Erythroblast (primary cell): ENCODE measurements around the gene RIPOR2.
A peak's percentile ranks its signal among the peaks of the same experiment; 100 is the strongest.

Source experiments
- DNase-seq, 2 experiments: peaks; one replicate each; lab custom pipeline; 2025; lab: John Stamatoyannopoulos, UW
- GATA1 ChIP-seq: IDR thresholded peaks from 2 replicates; pipeline ENCODE4 v1.6.1; 2011; ENCODE audit warnings: low read depth, mild to moderate bottlenecking, control low read depth, low read length, moderate library complexity
- POLR2A ChIP-seq: IDR thresholded peaks from 2 replicates; pipeline ENCODE4 v1.6.1; 2011; ENCODE audit warnings: mild to moderate bottlenecking, low read length

The RIPOR2 gene

GRCh38 chr6:24856901-24857670 lies 78.7 kb downstream of the RIPOR2 start:
- TF ChIP-seq POLR2A, result no peak
- no peak for TF ChIP-seq GATA1
- DNase-seq, result no peak

GRCh38 chr6:24856246-24856599 lies 79.5 kb downstream of the RIPOR2 start:
- TF ChIP-seq GATA1 (no peak), POLR2A (no peak)
- DNase-seq, result no peak

GRCh38 chr6:24855395-24856245 lies 80.1 kb downstream of the RIPOR2 start:
- no peak for TF ChIP-seq GATA1
- TF ChIP-seq POLR2A, result no peak
- DNase-seq, result peak; percentile 70 to 75

- TF ChIP-seq POLR2A (no peak), GATA1 (no peak)
- DNase-seq, result no peak
These were observed 81.6 kb downstream of the RIPOR2 start for GRCh38 chr6:24854077-24854666.

- DNase-seq, result no peak
- no peak for TF ChIP-seq POLR2A
- no peak for TF ChIP-seq GATA1
These were observed 84.7 kb downstream of the RIPOR2 start for GRCh38 chr6:24851086-24851485.

GRCh38 chr6:24849713-24850112 lies 86.0 kb downstream of the RIPOR2 start:
- TF ChIP-seq GATA1 (no peak), POLR2A (no peak)

GRCh38 chr6:24848461-24848860 lies 87.3 kb downstream of the RIPOR2 start:
- TF ChIP-seq POLR2A (no peak), GATA1 (no peak)
- DNase-seq, result no peak

More at GRCh38 chr6:24849713-24850112, 86.0 kb downstream of the RIPOR2 start:
- DNase-seq, result no peak

GRCh38 chr6:24847402-24847801 lies 88.4 kb downstream of the RIPOR2 start:
- no peak for DNase-seq
- TF ChIP-seq GATA1 (no peak), POLR2A (no peak)

GRCh38 chr6:24845578-24845977 lies 90.2 kb downstream of the RIPOR2 start:
- TF ChIP-seq POLR2A (no peak), GATA1 (no peak)
- no peak for DNase-seq

- DNase-seq, result no peak
- no peak for TF ChIP-seq GATA1
- TF ChIP-seq POLR2A, result no peak
These were observed 90.9 kb downstream of the RIPOR2 start for GRCh38 chr6:24844903-24845302.

GRCh38 chr6:24844061-24844460 lies 91.7 kb downstream of the RIPOR2 start:
- no peak for DNase-seq
- no peak for TF ChIP-seq POLR2A
- TF ChIP-seq GATA1, result no peak

- DNase-seq, result no peak
- TF ChIP-seq GATA1 (no peak), POLR2A (no peak)
These were observed 95.6 kb downstream of the RIPOR2 start for GRCh38 chr6:24840187-24840586.

GRCh38 chr6:24838994-24839393 lies 96.8 kb downstream of the RIPOR2 start:
- no peak for DNase-seq

GRCh38 chr6:24838081-24838480 lies 97.7 kb downstream of the RIPOR2 start:
- DNase-seq, result no peak
- no peak for TF ChIP-seq POLR2A
- TF ChIP-seq GATA1, result no peak

More at GRCh38 chr6:24838994-24839393, 96.8 kb downstream of the RIPOR2 start:
- TF ChIP-seq GATA1 (no peak), POLR2A (no peak)
